HT-29 (cell line): ENCODE results near the gene BST1. TPM values are rescaled to one million over a fixed set of nuclear protein-coding genes. Genes with fewer than 3 reads are reported as not detected.
"Not testable (repeated sequence)": the region's sequence is repeated elsewhere in the genome, so short reads cannot be mapped to it uniquely, and the experiment has no call there.

Experiments
- DNase-seq: peaks from one replicate; pipeline ENCODE4 v3.0.0-alpha.2; 2015; ENCODE audit warnings: low spot score
- total RNA-seq: library from RNA; depleted of rRNA; stranded (reverse); fragments of >200 nt; shearing (Covaris generic); gene quantifications from 2 replicates; pipeline ENCODE4 v1.2.3, GENCODE V29; 2014

Gene BST1
- total RNA-seq, 1 experiment from 2014 or later: not detected

DNA sequence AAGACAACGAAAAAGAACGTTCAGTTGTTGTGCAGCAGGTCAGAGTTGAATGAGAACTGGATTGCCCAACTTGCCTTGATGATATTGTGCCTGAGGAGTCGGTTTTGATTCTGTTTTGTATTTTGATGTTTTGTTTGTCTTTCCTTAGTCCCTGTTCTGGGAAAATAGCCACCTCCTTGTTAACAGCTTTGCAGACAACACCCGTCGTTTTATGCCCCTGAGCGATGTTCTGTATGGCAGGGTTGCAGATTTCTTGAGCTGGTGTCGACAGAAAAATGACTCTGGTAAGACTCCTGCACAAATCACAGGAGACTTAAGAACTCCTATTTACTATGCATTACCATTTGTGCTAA lies 4.5 kb downstream of the BST1 start:
- DNase-seq: no peak

DNA sequence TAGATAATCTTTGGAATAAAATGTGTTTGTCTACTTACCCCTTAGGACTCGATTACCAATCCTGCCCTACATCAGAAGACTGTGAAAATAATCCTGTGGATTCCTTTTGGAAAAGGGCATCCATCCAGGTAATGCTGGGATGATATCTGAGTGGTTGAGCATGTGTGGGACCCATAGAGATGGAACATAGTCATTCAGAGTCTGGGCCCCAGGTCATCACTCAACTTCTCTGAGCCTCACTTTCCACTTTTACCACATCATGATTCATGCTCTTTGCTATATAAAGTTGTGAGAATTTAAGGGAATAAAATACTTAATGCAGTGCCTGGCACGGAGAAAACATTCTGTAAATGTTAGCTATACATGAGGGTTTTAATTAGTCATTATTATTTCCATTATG lies 8.9 kb downstream of the BST1 start:
- no peak for DNase-seq

DNA sequence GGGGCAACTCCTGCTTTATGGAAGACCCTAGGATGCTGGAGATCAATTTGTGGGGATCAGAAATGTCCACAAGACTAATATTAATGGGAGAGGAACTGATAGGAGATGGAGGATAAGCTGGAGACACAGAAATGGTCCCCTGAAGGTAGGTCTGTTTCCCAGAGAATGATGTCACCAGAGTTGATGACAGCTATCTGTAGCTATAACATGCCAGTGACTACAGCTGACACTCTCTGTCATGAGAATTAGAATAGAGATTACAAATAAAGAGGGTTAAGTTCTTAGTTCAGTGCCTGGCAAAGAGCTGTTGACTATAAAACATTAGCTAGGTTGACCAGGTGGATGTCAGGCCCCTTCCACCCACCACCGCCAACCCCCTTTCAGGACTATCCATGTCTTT lies 9.3 kb downstream of the BST1 start:
- DNase-seq: no peak

DNA sequence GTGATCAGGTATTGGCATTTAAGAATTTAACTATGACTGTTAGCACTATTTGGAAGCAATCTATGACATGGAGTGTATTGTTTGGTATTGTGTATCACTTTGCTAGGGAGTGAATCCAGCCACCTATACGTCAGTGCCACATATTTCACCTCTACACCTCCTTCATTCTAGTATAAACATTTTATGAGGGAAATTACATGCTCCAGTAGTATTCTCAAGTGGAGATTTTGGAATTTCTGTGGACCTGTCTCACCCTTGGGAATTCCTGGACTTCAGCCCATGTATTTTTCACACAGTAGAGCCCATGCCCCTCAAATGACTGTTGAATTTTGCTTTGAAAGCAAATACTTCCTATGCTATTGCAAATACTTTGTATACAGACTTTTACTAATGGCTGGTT lies 11.3 kb downstream of the BST1 start:
- no peak for DNase-seq

DNA sequence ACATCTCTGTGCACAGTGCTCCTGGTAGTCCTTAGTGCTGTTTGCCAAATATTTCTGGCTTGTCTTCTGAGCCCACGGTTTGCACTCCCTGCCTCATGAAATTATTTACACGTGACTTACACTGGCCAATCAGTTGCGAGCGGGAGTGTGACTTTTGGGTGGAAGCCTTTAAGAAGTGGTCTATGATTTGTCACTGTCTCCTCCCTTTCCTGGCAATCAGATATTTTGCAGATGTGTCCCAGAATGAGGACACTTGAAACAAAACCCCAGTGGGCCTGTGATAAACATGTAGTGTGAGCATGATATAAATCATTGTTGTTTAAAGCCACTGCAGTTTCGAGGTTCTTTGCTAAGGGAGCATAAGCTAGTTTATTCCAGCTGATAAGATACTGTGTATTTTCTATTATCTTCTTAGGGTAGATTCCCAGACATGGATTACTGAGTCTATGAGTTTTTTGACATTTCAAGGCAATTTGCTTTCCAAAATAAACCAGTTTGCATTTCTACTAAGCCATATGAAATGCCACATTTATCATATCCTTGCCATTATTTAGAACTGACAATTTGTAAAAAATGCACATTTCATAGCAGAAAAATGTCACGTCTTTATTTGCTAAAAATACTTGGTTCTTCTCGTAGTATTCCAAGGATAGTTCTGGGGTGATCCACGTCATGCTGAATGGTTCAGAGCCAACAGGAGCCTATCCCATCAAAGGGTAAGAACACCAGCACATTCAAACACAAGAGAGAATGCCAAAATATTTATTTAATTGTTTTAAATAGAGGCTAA lies 12.0 kb downstream of the BST1 start:
- no peak for DNase-seq

DNA sequence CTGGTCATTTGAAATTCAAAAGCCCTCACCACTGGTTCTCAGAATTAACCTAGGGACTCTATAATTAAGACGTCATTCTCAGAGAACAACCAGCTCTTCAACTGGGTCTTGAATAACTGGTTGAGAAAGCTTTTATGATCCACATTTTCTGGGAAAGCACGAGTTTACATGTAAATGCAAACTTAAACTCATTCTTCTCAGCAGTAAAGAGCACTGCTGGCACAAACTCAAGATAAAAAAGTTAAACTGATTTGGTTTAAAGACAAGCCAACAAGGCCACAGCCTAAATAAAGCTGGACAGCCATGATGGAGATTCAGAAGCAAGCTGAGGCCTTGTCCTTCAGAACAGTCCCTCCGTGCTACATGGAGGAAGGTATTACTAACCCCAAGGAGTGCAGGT lies 13.2 kb downstream of the BST1 start:
- DNase-seq: no peak

DNA sequence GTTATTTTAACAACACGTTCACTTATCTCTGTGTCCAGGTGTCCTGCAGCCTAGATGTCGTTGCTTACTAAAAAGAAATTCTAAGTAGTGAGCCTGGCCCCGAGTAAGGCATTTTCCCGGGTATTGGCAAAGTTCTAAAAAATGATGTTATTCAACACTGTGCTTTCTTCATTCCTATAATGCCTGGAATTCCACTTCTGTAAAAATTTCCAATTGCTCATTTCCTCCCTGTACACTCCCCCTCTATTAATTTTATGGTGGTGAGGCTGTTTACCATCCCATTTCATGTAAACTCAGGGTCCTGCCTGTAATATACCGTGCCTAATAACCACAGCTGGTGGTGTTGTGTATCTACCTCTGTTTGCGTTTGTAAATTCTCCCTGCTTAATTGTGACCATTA lies 14.2 kb downstream of the BST1 start:
- no peak for DNase-seq

DNA sequence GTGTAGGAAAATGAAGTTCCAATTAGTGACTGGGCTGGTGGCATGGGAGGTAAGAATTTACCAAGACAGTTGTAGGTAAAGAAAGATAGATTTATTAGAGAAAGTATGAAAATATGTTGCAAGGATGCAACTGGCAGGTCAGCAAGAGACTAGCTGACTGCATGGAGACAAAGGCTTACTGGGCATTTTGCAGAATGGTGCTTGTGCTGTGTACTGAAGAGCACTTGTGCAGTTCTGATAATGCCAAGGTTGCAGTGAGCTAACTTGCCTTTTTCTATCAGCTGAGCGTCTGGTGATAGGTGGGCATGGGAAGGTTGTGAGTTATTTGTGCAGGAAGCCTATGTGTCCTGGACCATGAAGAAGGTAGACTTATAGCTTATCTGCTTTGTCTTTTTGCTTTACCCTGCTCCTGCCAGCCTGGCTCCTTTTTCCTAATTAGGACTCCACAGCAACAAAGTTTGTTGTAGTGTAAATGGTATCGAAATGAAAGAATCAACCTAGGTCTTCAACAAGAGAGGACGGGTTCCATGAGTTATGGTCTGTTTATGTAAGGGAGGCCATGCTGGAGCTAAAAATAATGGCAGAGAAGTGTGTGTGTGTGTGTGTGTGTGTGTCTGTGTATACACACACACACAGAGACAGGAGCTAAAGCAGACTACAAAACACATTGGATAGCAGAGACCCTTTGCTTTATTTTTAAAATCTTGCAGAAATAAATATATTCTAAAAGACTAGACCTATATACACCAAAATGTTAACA lies 15.0 kb downstream of the BST1 start:
- DNase-seq: no peak

DNA sequence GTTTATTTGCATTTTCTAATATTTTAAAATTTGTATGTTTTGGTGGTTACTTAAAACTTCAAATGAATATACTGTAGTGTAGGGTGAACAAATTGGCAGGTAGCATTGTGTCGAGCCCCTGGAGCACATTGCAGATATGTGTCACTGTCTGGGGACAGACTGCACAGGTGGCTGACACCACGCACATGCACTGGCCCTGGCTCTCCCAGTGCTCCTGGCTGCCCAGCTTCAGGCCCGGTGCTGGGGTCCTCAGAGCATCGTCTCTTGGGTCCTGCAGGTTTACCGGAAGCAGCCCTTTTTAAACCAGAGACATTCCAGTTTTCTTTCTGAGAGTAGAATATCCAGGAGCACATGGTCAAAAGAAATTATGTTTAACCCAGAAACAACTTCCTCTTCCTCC lies 15.6 kb downstream of the BST1 start:
- no peak for DNase-seq

DNA sequence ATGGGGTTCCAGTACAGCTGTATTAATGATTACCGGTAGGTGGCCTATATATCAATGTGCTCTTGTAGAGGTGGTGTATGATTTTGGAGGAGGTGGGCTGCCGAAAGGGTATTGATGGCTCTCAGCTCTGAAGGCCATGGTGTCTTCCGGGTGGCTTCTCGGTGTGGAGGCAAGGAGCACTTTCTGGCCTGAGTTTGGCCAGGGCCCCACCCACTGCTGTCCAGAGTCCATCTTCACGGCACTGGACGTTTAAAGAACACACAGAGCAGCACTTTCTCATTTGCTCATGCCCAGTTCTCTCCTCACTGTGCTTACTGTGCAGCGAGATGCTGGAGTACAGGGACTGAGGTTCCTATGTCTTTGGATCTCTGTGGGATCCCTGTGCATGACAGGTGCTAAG lies 16.1 kb downstream of the BST1 start:
- no peak for DNase-seq

DNA sequence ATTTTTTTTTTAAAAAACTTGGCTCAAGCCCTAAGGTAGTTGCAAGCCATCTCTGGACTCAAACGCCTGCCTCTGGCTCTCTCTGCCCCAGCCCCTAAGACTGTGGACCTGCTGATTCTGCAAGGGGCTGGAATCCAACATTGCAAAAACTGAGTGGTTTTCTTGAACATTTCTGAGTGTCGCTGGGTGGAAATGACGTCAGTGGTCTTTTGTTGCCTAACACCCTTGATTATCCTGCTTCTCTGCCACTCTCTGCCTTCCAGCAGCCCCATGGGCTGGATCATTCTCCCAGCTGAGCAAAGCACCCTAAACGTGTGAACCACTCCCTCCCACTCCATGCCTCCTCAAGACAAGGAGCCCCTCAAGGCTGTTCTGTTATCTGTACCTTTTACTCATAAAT lies 16.6 kb downstream of the BST1 start:
- DNase-seq: no peak

DNA sequence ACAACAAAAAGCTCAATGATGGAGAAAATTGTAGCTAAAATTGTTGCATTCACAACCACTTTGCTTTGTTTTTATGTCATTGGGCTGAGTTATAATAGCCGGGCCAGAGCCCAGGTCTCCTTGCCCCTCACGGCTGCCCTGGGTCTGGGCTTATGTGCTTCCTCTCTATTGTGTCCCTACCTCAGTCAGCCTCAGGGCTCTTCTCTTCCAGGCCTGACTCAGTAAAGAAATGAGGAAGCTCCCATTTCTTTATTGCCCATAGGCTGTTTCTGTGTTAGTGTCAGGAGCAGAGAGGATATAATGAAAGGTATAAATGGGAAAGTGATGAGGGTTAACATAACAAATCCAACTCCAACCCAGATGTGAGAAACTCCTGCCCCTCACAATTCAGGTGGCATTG lies 18.0 kb downstream of the BST1 start:
- DNase-seq: no peak

DNA sequence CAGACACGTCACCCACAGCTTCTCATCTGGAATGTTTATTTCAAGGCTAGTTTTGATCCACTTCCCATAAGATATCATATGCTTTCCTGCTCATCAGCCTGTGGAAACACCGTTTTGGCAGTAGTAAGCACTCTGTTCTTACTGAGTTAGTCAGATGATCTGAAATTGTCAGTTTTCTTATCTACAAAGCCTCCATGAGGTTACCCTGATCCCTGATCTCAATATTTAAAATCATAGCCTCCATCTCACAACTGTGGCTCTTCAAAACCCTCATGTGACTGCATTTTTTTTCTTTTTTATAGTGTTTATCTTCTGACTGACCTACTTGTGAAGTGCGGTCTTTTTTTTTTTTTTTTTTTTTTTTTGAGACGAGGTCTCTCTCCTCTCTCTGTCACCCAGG lies 22.7 kb downstream of the BST1 start:
- no peak for DNase-seq

DNA sequence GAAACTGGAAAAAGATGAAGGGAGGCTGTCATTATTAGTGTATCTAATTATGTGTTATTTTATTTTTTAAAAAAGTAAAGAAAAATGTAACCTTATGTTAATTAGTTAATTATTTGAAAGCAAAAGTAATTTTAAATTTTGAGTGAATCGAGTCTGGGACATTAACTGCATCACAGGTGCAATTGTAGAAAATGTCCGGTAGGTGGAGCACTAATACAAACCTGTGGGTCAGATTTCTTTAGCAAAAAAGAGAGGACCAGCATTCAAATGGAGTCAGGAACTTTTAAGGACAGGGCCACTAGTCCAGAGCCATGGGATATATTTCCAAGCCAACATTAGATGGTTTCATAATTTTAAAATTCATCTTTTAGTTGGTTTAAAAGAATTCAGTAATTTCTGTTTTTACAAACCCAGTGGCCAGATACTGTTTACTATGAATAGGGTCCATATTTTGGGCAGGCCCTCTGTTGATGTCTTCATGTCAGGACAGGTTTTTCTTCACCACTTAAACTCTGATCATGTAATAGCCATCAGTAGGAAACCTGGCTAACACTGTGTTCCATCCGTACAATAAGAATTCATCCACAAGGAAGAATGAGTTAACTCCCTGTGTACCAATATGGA lies 27.2 kb downstream of the BST1 start:
- peak; percentile 54 for DNase-seq

DNA sequence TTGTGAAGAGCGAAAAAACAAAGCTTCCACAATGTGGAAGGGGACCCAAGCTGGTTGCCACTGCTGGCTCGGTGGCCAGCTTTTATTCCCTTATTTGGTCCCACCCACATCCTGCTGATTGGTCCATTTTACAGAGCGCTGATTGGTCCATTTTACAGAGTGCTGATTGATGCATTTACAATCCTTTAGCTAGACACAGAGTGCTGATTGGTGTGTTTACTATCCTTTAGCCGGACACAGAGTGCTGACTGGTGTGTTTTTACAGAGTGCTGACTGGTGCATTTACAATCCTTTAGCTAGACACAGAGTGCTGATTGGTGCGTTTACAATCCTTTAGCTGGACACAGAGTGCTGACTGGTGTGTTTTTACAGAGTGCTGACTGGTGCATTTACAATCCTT lies 30.2 kb downstream of the BST1 start:
- not testable (repeated sequence) for DNase-seq

DNA sequence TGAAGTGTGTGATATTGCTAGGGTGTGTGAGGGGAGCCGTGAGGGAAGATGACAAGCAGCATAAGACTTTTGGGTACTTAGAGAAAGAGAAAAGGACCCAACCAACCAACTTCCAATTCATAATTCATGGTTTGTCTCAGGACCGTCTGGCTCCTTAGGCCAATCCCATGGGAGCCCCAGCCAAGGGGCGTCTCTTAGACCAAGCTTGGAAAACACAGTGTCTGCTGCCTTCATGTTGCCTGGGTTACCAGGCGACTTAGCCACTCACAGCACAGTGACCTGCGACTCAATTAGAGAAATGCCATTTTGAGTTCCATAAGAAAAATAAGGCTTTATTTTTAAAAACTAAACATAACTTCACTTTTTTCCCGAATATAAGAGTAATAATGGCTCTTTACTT lies 32.7 kb downstream of the BST1 start:
- DNase-seq: no peak

DNA sequence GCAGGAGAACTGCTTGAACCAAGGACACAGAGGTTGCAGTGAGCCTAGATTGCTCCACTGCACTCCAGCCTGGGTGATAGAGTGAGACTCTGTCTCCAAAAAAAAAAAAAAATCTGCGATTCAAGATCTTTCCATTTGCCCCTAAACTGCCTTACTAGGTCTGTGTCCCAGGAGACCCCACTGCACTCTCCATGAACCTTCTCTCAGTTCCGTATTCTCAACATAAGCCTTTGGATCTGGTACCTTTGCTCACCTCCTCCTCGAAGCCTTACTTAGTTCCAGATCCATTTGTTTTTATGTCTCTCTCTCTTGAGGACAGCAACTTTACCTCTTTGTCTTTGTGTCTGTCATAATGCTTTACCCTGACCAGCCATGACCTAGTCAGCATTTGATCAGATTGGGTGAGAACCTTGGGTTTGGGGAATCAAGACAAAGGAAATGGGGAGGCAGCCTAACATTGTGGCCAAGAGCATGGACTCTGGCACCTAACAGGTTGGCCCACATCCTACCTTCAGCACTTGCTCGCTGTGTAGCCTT lies 33.7 kb downstream of the BST1 start:
- DNase-seq: no peak

DNA sequence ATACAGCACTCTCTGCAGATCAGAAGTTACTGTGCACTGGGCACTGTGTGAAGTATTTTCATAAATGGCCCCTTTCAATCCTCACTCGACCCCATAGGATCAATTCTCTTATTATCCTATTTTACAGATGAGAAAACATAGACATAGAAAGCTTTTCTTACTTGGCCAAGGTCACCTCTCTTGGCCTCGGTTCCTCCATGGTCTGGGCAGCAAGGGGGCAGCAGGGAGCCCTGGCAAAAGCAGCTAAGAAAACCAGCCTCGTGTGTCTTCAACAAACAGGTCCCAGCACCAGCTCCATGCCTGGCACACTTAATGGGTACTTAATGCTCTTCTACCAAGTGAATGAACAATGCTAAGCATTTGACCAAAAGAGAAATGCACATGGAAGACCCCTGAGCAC lies 34.4 kb downstream of the BST1 start:
- DNase-seq: no peak

DNA sequence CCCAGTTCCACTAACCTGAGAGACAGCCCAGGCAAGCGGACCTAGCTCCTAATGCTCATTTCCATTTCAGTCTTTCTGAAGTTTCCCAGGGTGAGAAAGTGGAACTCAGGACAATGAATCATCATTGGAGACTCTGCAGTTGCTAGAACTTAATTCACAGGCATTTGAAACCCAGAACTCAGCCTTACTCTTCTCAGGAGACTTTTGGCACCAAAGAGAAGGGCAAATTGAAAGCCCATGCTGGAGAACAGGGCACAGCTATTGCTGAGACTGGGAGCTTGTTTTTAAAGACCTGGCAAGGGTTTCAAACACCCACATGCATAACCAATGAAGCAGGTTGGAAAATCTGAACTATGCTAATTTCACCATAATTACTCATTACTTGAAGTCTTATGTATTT lies 36.0 kb downstream of the BST1 start:
- DNase-seq: no peak

DNA sequence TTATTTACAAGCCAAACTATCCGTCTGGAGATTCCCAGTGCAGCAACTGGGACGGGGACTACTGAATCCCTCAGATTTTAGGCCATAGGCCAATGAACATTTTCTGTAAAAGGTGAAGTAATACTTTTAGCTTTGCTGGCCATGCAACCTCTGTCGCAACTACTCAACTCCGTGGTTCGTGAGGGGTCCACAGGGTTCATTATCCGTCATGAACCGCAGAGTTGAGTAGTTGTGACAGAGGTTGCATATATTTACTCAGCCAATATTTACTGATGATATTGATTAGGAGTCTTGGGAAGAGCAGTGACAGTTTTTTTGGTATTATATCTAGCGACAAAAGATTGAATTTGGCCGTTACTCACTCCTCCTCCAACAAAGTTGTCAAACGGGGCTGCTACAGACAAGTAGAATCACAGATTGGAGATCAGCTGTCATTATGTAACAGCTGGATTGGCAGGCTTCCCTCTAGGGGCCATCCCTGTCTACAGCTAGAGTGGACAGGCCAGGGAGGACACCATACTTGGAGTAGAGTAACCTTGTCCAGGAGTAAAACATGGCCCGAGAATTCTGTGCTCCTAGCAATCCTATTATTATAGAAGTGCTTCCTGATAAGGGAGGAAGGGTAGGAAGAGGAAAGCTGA lies 38.0 kb downstream of the BST1 start:
- DNase-seq: no peak

DNA sequence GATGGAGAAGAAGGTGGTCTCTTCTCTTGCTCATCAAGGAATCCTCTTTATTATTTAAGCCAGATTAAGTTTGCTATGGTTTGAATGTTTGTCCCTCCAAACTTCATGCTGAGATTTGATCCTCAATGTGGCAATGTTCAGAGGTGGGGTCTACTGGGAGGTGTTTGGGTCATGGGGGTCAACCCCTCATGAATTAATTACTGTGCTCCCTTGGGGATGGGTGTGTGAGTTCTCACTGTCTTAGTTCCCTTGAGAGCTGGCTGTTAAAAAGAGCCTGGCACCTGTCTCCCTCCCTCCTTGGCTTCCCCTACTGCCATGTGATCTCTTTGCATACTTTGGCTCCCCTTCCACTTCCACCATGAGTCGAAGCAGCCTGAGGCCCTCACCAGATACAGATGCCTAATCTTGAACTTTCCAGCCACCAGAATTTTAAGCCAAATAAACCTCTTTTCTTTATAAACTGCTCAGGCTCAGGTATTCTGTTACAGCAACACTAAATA lies 39.3 kb downstream of the BST1 start:
- DNase-seq: no peak

DNA sequence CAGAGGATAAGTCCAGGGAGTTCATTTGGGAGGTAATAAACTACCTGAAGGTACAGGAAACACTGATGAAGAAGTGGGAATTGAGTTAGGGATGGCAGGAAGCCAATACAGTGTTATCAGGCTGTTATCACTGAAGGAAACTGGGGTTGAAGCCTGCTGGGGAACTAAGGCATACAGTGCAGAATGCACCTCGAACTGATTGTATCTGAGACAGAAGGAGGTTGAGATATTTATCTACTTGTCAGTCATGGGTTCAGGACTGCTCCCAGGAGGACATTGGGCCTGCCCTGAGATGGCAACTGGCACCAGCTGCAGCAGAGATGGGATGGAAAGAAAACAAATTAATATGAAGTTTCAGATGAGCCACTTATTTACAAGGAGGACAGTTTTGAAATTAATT lies 39.8 kb downstream of the BST1 start:
- no peak for DNase-seq
